ENCODE measurements around the gene EFEMP1.
"Not testable (repeated sequence)": the region's sequence is repeated elsewhere in the genome, so short reads cannot be mapped to it uniquely, and the experiment has no call there.

Gene EFEMP1

DNA sequence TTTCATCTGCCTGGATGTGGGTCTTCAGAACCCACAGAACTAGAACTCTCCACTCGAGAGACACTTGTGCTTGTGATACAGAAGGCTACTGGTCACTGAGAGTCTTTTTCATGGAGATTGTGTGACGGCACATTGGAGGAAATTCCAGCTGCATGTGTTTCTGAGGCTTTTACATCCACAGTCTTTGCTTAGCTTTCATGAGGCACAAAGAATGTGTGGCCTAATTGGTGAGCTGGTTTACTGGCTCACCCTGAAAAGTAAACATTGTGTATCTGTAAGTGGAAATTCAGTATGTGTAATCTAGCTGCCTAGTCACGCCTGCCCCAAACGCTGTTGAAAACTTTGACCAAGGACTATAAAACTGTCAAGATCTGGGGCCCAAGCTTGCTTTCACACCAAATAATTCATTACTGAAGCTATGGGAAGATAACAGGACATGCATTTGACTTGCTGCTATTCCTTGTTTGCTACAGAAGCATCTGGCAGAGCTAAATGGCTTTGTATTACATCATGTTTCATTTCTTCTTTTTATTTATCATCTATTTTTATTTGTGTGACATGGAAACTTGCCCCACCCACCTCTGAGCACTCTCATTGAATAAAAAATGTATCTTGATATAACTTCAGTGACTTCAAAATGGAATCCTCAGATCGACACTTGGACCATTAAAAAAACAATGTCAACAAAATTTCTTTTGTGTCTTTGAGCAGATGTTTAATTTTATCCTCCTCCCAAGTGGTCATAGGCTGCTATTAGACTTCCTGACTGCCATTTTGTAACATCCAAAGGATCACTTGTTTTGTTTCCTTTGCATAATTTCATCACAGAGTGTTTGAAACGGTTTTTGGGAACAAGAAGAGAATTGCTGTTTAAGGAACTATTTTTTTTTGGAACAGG is 80.2 kb downstream of the EFEMP1 start:
- DNase-seq (ENCODE audit: extremely low read depth, low read depth), result peak; percentile 98
- TF ChIP-seq, protein P1, sequence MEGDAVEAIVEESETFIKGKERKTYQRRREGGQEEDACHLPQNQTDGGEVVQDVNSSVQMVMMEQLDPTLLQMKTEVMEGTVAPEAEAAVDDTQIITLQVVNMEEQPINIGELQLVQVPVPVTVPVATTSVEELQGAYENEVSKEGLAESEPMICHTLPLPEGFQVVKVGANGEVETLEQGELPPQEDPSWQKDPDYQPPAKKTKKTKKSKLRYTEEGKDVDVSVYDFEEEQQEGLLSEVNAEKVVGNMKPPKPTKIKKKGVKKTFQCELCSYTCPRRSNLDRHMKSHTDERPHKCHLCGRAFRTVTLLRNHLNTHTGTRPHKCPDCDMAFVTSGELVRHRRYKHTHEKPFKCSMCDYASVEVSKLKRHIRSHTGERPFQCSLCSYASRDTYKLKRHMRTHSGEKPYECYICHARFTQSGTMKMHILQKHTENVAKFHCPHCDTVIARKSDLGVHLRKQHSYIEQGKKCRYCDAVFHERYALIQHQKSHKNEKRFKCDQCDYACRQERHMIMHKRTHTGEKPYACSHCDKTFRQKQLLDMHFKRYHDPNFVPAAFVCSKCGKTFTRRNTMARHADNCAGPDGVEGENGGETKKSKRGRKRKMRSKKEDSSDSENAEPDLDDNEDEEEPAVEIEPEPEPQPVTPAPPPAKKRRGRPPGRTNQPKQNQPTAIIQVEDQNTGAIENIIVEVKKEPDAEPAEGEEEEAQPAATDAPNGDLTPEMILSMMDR (IDR thresholded peaks at IDR 0.05; ENCODE audit: low read depth, low read length, missing control alignments), result no peak
- no peak overlapping the region for H3K4me3 ChIP-seq (replicated peaks; ENCODE audit: low read depth, low read length)

DNA sequence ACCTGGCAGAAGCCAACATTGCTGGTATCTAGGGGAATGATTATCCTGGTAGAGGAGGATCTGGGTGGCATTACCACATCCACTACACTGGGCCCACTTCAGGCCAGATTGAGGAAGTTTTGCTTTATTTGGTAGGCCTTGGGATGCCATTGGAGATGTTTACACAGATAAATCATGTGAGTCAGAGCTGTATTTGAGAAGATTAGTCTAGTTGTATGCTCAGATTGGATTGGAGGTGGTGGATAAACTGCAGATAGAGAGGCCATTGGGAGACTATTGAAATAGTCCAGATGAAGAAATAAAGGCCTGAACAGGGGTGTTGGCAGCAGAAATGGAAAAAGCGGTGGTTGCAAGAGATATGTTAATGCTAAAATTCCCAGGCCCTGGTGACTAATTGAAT is 81.5 kb downstream of the EFEMP1 start:
- H3K4me3 ChIP-seq (replicated peaks; ENCODE audit: low read depth, low read length), result no peak overlapping the region
- no peak for DNase-seq (ENCODE audit: extremely low read depth, low read depth)
- TF ChIP-seq, protein P1 (IDR thresholded peaks at IDR 0.05; ENCODE audit: low read depth, low read length, missing control alignments), result no peak

DNA sequence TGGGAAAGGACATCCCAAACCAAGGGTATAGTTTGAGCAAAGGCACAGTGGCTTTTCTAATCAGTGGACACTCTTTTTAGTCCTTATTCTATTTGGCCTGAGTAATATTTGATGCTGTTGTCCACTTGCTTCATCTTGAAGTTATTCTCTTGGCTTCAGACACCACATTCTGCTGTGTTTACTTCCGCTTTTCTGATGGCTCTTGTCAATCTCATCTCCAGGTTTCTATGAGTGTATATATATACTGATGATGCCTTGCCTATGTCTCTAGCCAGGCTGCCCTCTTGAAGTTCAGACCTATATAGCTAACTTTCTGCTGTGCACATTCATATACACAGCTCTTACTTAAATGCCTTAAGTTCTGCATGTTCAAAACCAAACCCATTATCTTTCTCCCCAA is 83.1 kb downstream of the EFEMP1 start:
- no peak for DNase-seq (ENCODE audit: extremely low read depth, low read depth)
- TF ChIP-seq, protein P1 (IDR thresholded peaks at IDR 0.05; ENCODE audit: low read depth, low read length, missing control alignments), result no peak

DNA sequence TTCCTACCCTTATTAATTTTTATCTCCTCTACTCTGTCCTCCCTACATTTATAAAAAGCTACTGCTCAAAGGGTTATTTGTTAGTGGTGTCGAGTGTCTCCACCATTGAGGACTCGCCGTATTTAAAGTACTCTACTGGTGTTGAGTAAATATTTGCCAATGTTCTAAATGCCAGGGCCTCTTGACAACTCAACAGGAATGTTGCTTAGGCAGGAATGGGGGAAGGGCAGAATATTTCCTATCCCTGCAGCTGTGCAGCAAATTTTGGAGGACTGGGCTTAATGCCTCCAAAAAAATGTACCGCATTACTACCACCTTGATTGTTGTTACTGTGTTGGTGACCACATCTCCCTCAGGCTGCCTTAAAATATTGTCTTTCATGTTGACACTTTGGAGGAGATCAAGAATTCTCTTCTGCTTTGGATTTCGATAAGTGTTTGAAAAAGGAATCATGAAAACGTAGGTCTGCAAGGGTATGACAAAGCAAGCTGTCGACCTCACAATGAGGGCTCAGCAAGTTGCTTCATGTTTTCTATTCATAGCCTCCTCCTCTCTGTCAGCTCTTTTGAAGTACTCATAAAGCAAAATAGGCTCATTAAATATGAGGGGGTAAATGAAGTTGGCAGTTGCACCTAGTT is 84.3 kb downstream of the EFEMP1 start:
- TF ChIP-seq, protein P1 (IDR thresholded peaks at IDR 0.05; ENCODE audit: low read depth, low read length, missing control alignments), result no peak
- DNase-seq (ENCODE audit: extremely low read depth, low read depth), result no peak
- no peak overlapping the region for H3K4me3 ChIP-seq (replicated peaks; ENCODE audit: low read depth, low read length)

More for the DNA sequence above, 83.1 kb downstream of the EFEMP1 start:
- no peak overlapping the region for H3K4me3 ChIP-seq (replicated peaks; ENCODE audit: low read depth, low read length)

DNA sequence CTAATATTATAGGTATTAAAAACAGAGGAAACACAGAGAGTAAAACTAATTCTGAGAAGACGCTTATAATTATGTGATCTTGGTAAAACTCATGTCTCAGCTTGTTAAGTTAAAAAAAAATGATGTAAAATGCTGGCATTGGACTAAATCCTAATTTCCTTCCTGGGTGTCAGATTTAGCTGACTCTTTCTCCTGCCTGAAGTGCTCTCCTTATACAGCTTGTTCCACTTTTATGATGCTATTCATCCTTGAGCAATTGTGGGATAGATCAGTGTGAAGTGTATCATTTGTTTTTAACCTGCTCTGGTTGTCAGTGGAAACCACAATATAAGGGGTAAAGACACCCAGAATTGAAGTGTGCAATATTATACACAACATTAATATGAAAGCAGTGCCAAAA is 84.9 kb downstream of the EFEMP1 start:
- TF ChIP-seq, protein P1 (IDR thresholded peaks at IDR 0.05; ENCODE audit: low read depth, low read length, missing control alignments), result no peak
- no peak overlapping the region for H3K4me3 ChIP-seq (replicated peaks; ENCODE audit: low read depth, low read length)
- no peak for DNase-seq (ENCODE audit: extremely low read depth, low read depth)

DNA sequence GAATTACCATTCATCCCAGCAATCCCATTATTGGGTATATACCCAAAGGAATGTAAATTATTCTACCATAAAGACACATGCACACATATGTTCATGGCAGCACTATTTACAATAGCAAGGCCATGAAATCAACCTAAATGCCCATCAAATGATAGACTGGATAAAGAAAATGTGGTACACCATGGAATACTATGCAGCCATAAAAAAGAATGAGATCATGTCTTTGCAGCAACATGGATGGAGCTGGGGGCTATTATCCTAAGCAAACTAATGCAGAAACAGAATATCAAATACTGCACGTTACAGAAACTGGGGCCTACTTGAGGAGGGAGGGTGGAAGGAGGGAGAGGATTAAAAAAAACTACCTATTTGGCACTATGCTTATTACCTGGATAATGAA is 85.5 kb downstream of the EFEMP1 start:
- not testable (repeated sequence) for DNase-seq (ENCODE audit: extremely low read depth, low read depth); H3K4me3 ChIP-seq (replicated peaks; ENCODE audit: low read depth, low read length)

DNA sequence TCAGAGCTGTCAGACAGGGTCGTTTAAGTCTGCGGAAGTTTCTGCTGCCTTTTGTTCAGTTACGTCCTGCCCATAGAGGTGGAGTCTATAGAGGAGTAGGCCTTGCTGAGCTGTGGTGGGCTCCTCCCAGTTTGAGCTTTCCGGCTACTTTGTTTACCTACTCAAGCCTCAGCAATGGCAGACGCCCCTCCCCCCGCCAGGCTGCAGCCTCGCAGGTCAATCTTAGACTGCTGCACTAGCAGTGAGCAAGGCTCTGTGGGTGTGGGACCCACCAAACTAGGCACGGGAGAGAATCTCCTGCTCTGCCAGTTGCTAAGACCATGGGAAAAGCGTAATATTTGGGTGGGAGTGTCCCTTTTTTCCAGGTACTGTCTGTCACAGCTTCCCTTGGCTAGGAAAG is 86.5 kb downstream of the EFEMP1 start:
- H3K4me3 ChIP-seq (replicated peaks; ENCODE audit: low read depth, low read length), result no peak overlapping the region
- no peak for DNase-seq (ENCODE audit: extremely low read depth, low read depth)

DNA sequence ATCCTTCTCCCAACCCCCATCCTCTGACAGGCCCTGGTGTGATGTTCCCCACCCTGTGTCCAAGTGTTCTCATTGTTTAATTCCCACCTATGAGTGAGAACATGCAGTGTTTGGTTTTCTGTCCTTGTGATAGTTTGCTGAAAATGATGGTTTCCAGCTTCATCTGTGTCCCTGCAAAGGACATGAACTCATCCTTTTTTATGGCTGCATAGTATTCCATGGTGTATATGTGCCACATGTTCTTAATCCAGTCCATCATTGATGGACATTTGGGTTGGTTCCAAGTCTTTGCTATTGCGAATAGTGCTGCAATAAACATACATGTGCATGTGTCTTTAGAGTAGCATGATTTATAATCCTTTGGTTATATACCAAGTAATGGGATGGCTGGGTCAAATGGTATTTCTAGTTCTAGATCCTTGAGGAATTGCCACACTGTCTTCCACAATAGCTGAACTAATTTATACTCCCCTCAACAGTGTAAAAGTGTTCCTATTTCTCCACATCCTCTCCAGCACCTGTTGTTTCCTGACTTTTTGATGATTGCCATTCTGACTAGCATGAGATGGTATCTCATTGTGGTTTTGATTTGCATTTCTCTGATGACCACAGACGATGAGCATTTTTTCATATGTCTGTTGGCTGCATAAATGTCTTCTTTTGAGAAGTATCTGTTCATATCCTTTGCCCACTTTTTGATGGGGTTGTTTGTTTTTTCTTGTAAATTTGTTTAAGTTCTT is 91.7 kb downstream of the EFEMP1 start:
- not testable (repeated sequence) for DNase-seq (ENCODE audit: extremely low read depth, low read depth)

More for the DNA sequence above, 86.5 kb downstream of the EFEMP1 start:
- TF ChIP-seq, protein P1 (IDR thresholded peaks at IDR 0.05; ENCODE audit: low read depth, low read length, missing control alignments), result no peak

More for the DNA sequence above, 91.7 kb downstream of the EFEMP1 start:
- not testable (repeated sequence) for H3K4me3 ChIP-seq (replicated peaks; ENCODE audit: low read depth, low read length)
